KOPT-K1 (cell line): ENCODE results near the gene TEX12.

ENCODE experiments used
- H3K27ac ChIP-seq: fragments of 200-600 bp; sonication (generic); 2 replicates; pipeline ENCODE4 v1.5.1; 2016; ENCODE audit warnings: antibody characterized with exemption, mild to moderate bottlenecking, low read depth, low read length; ENCODE audit not compliant: poor library complexity, severe bottlenecking
- H3K36me3 ChIP-seq: fragments of 200-600 bp; sonication (generic); 2 replicates; pipeline ENCODE4 v1.5.1; 2017; ENCODE audit warnings: antibody characterized with exemption, mild to moderate bottlenecking, low read length, moderate library complexity; ENCODE audit not compliant: insufficient read depth
- H3K9me3 ChIP-seq: fragments of 200-600 bp; sonication (generic); 2 replicates; pipeline ENCODE4 v1.5.1; 2017; ENCODE audit warnings: antibody characterized with exemption, low read length, mild to moderate bottlenecking; ENCODE audit not compliant: insufficient read depth, poor library complexity, severe bottlenecking

The TEX12 gene

GRCh38 chr11:112167145-112167544 is at the start of gene TEX12:
Gene TEX12 (plus strand): TSS chr11:112167372. CDS start chr11:112169269, 1,897 bp downstream.
- no peaks in the 10 kb centered on the region for H3K9me3 ChIP-seq
- no peaks in the 10 kb centered on the region for H3K36me3 ChIP-seq
- no peak within 1 kb of the TSS for H3K27ac ChIP-seq

- no peaks in the 10 kb centered on the region for H3K36me3 ChIP-seq
- H3K9me3 ChIP-seq = no peaks in the 10 kb centered on the region
- no peak overlapping the region for H3K27ac ChIP-seq
These were observed 49.0 kb upstream of the TEX12 start for GRCh38 chr11:112118176-112118575.

- H3K9me3 ChIP-seq = no peaks in the 10 kb centered on the region
- H3K36me3 ChIP-seq = no peaks in the 10 kb centered on the region
- H3K27ac ChIP-seq = no peak overlapping the region
These were observed 45.1 kb upstream of the TEX12 start for GRCh38 chr11:112121981-112122615.

GRCh38 chr11:112123129-112123528 is 44.0 kb upstream of the TEX12 start:
- Histone ChIP-seq H3K9me3 (no peaks in the 10 kb centered on the region), H3K36me3 (no peaks in the 10 kb centered on the region), H3K27ac (no peak overlapping the region)

GRCh38 chr11:112127056-112127455 is 40.1 kb upstream of the TEX12 start:
- no peaks in the 10 kb centered on the region for H3K9me3 ChIP-seq
- no peak overlapping the region for H3K27ac ChIP-seq
- H3K36me3 ChIP-seq = no peaks in the 10 kb centered on the region

GRCh38 chr11:112128483-112129121 is 38.6 kb upstream of the TEX12 start:
- no peaks in the 10 kb centered on the region for H3K36me3 ChIP-seq
- H3K27ac ChIP-seq = no peak overlapping the region
- no peaks in the 10 kb centered on the region for H3K9me3 ChIP-seq

- Histone ChIP-seq H3K27ac (no peak overlapping the region), H3K9me3 (no peaks in the 10 kb centered on the region), H3K36me3 (no peaks in the 10 kb centered on the region)
These were observed 37.5 kb upstream of the TEX12 start for GRCh38 chr11:112129656-112130055.

- no peaks in the 10 kb centered on the region for H3K9me3 ChIP-seq
These were observed 34.4 kb upstream of the TEX12 start for GRCh38 chr11:112132737-112133136.

GRCh38 chr11:112134473-112134872 is 32.7 kb upstream of the TEX12 start:
- H3K27ac ChIP-seq = no peak overlapping the region
- H3K36me3 ChIP-seq = no peaks in the 10 kb centered on the region
- no peaks in the 10 kb centered on the region for H3K9me3 ChIP-seq

More at GRCh38 chr11:112132737-112133136, 34.4 kb upstream of the TEX12 start:
- no peak overlapping the region for H3K27ac ChIP-seq
- no peaks in the 10 kb centered on the region for H3K36me3 ChIP-seq

GRCh38 chr11:112143597-112143996 is 23.6 kb upstream of the TEX12 start:
- H3K36me3 ChIP-seq = no peaks in the 10 kb centered on the region
- H3K9me3 ChIP-seq = peaks cover 6% of the 10 kb centered on the region

GRCh38 chr11:112150517-112150916 is 16.7 kb upstream of the TEX12 start:
- Histone ChIP-seq H3K27ac (no peak overlapping the region), H3K36me3 (no peaks in the 10 kb centered on the region), H3K9me3 (no peaks in the 10 kb centered on the region)

More at GRCh38 chr11:112143597-112143996, 23.6 kb upstream of the TEX12 start:
- H3K27ac ChIP-seq = no peak overlapping the region

- no peak overlapping the region for H3K27ac ChIP-seq
- H3K9me3 ChIP-seq = no peaks in the 10 kb centered on the region
- H3K36me3 ChIP-seq = no peaks in the 10 kb centered on the region
These were observed 10.8 kb upstream of the TEX12 start for GRCh38 chr11:112156153-112156955.

GRCh38 chr11:112156956-112157766 is 10.0 kb upstream of the TEX12 start:
- no peak overlapping the region for H3K27ac ChIP-seq
- no peaks in the 10 kb centered on the region for H3K36me3 ChIP-seq

GRCh38 chr11:112159098-112160065 is 7.8 kb upstream of the TEX12 start:
- no peak overlapping the region for H3K27ac ChIP-seq
- no peaks in the 10 kb centered on the region for H3K9me3 ChIP-seq
- no peaks in the 10 kb centered on the region for H3K36me3 ChIP-seq

More at GRCh38 chr11:112156956-112157766, 10.0 kb upstream of the TEX12 start:
- H3K9me3 ChIP-seq = no peaks in the 10 kb centered on the region
